Peyer's patch (tissue), 4 donors: ENCODE results near the gene C5AR2. TPM values are rescaled to one million over a fixed set of nuclear protein-coding genes. Genes with fewer than 3 reads are reported as not detected.

Experiments used
- DNase-seq, 3 donors: peaks; one replicate each; pipeline ENCODE4 v3.0.0-alpha.2; 2017 to 2019
- H3K27ac ChIP-seq, 4 donors: fragments of 200-600 bp; sonication (generic); one replicate each; pipeline ENCODE4 v1.5.1; 2016 to 2019
- H3K27me3 ChIP-seq, 2 donors: fragments of 200-600 bp; sonication (generic); one replicate each; pipeline ENCODE4 v1.5.1; 2019
- H3K36me3 ChIP-seq, 3 donors: fragments of 200-600 bp; sonication (generic); one replicate each; pipeline ENCODE4 v1.5.1; 2016 to 2019
- H3K4me1 ChIP-seq, 4 donors: fragments of 200-600 bp; sonication (generic); one replicate each; pipeline ENCODE4 v1.5.1; 2016 to 2019
- H3K4me3 ChIP-seq, 4 donors: fragments of 200-600 bp; sonication (generic); 1 replicate in 3 of 4; 2 replicates in 1 of 4; pipeline ENCODE4 v1.5.1; 2016 to 2019; ENCODE audit warnings: mild to moderate bottlenecking in 1 of 4
- H3K9me3 ChIP-seq, 4 donors: fragments of 200-600 bp; sonication (generic); one replicate each; pipeline ENCODE4 v1.5.1; 2016 to 2019; ENCODE audit warnings: mild to moderate bottlenecking in 1 of 4
- CTCF ChIP-seq, 6 experiments: fragments of 450-650 bp in 4 of 6; fragments of 200-600 bp in 2 of 6; sonication (generic) in 1 of 6; IDR thresholded peaks; one replicate each; pipeline ENCODE4 v1.5.1; 2017 to 2019; ENCODE audit warnings: antibody characterized with exemption in 6 of 6, mild to moderate bottlenecking in 3 of 6, moderate library complexity in 1 of 6
- POLR2A ChIP-seq, 2 donors: fragments of 450-650 bp; IDR thresholded peaks; one replicate each; pipeline ENCODE4 v1.5.1; 2017; ENCODE audit warnings: antibody characterized with exemption in 2 of 2, mild to moderate bottlenecking in 2 of 2, moderate library complexity in 2 of 2
- total RNA-seq, 4 donors: library from RNA; depleted of rRNA; stranded (reverse); fragments of >200 nt; gene quantifications; one replicate each; pipeline ENCODE4 v1.1.0, GENCODE V29; 2016

C5AR2 gene
- total RNA-seq, 4 donors from 2014 or later, result 0.95 to 1.6 (median 1.4) TPM; not detected in 1

GRCh38 chr19:47375694-47376588 lies 44.0 kb downstream of the C5AR2 start:
- H3K4me3 ChIP-seq, result no peak overlapping the region
- no peaks in the 10 kb centered on the region for H3K27me3 ChIP-seq
- H3K36me3 ChIP-seq, result peaks cover 0 to 92% (median 0%) of the 10 kb centered on the region in 3 donors
- H3K9me3 ChIP-seq, result no peaks in the 10 kb centered on the region
- TF ChIP-seq CTCF (IDR thresholded peaks at IDR 0.05) (no peak), POLR2A (IDR thresholded peaks at IDR 0.05) (no peak)
- no peak overlapping the region for H3K27ac ChIP-seq
- no peak for DNase-seq
- no peaks in the 10 kb centered on the region for H3K4me1 ChIP-seq

- peaks cover 0 to 6% (median 0%) of the 10 kb centered on the region in 4 donors for H3K4me1 ChIP-seq
- H3K9me3 ChIP-seq, result no peaks in the 10 kb centered on the region
- no peak overlapping the region for H3K4me3 ChIP-seq
- H3K27me3 ChIP-seq, result no peaks in the 10 kb centered on the region
- TF ChIP-seq POLR2A (IDR thresholded peaks at IDR 0.05) (no peak), CTCF (IDR thresholded peaks at IDR 0.05) (no peak)
- peaks cover 0 to 93% (median 0%) of the 10 kb centered on the region in 3 donors for H3K36me3 ChIP-seq
- H3K27ac ChIP-seq, result no peak overlapping the region
- DNase-seq, result no peak
These were observed 44.7 kb downstream of the C5AR2 start for GRCh38 chr19:47376589-47377144.

GRCh38 chr19:47377208-47377701 lies 45.3 kb downstream of the C5AR2 start:
- H3K4me1 ChIP-seq, result peaks cover 0 to 7% (median 0%) of the 10 kb centered on the region in 4 donors
- no peaks in the 10 kb centered on the region for H3K27me3 ChIP-seq
- peaks cover 0 to 94% (median 0%) of the 10 kb centered on the region in 3 donors for H3K36me3 ChIP-seq
- H3K27ac ChIP-seq, result no peak overlapping the region
- no peak for DNase-seq
- TF ChIP-seq POLR2A (IDR thresholded peaks at IDR 0.05) (no peak), CTCF (IDR thresholded peaks at IDR 0.05) (no peak)
- no peak overlapping the region for H3K4me3 ChIP-seq
- H3K9me3 ChIP-seq, result no peaks in the 10 kb centered on the region

GRCh38 chr19:47377801-47378200 lies 45.8 kb downstream of the C5AR2 start:
- peaks cover 0 to 7% (median 0%) of the 10 kb centered on the region in 4 donors for H3K4me1 ChIP-seq
- TF ChIP-seq POLR2A (IDR thresholded peaks at IDR 0.05) (no peak), CTCF (IDR thresholded peaks at IDR 0.05) (no peak)
- DNase-seq, result no peak
- peaks cover 0 to 90% (median 0%) of the 10 kb centered on the region in 3 donors for H3K36me3 ChIP-seq
- H3K27ac ChIP-seq, result no peak overlapping the region
- H3K27me3 ChIP-seq, result no peaks in the 10 kb centered on the region
- no peak overlapping the region for H3K4me3 ChIP-seq
- no peaks in the 10 kb centered on the region for H3K9me3 ChIP-seq

GRCh38 chr19:47378246-47378645 lies 46.3 kb downstream of the C5AR2 start:
- H3K27me3 ChIP-seq, result no peaks in the 10 kb centered on the region
- H3K27ac ChIP-seq, result no peak overlapping the region
- peaks cover 0 to 7% (median 0%) of the 10 kb centered on the region in 4 donors for H3K4me1 ChIP-seq
- DNase-seq, result no peak
- H3K36me3 ChIP-seq, result peaks cover 0 to 85% (median 0%) of the 10 kb centered on the region in 3 donors
- no peaks in the 10 kb centered on the region for H3K9me3 ChIP-seq
- TF ChIP-seq CTCF (IDR thresholded peaks at IDR 0.05), result no peak
- no peak for TF ChIP-seq POLR2A (IDR thresholded peaks at IDR 0.05)
- no peak overlapping the region for H3K4me3 ChIP-seq
